NCI-H526 (cell line): Measurements from ENCODE around the gene TTC21B.
A peak's percentile ranks its signal among the peaks of the same experiment; 100 is the strongest.
"Not testable (repeated sequence)": the region's sequence is repeated elsewhere in the genome, so short reads cannot be mapped to it uniquely, and the experiment has no call there.

Experiments used
- DNase-seq, 2 experiments: peaks; one replicate each; lab custom pipeline; 2025; lab: John Stamatoyannopoulos, UW

The TTC21B gene

GRCh38 chr2:165886487-165887146 lies 67.0 kb downstream of the TTC21B start:
- DNase-seq = no peak

GRCh38 chr2:165877565-165878550 lies 75.7 kb downstream of the TTC21B start:
- DNase-seq = no peak

- DNase-seq = no peak
Measured at GRCh38 chr2:165876712-165877111, 76.9 kb downstream of the TTC21B start.

GRCh38 chr2:165876269-165876668 lies 77.3 kb downstream of the TTC21B start:
- DNase-seq = no peak

GRCh38 chr2:165874445-165875039 lies 79.0 kb downstream of the TTC21B start:
- peak; percentile 62 to 78 for DNase-seq

- DNase-seq = no peak
Measured at GRCh38 chr2:165872101-165872791, 81.3 kb downstream of the TTC21B start.

- DNase-seq = no peak
Measured at GRCh38 chr2:165871025-165871424, 82.6 kb downstream of the TTC21B start.

- peak in 1 of 2 experiments; percentile 9 for DNase-seq
Measured at GRCh38 chr2:165870346-165870745, 83.2 kb downstream of the TTC21B start.

- no peak for DNase-seq
Measured at GRCh38 chr2:165868211-165868610, 85.4 kb downstream of the TTC21B start.

GRCh38 chr2:165864296-165864695 lies 89.3 kb downstream of the TTC21B start:
- no peak for DNase-seq

- DNase-seq = no peak
Measured at GRCh38 chr2:165863810-165864261, 89.7 kb downstream of the TTC21B start.

- not testable (repeated sequence) for DNase-seq
Measured at GRCh38 chr2:165861083-165861482, 92.5 kb downstream of the TTC21B start.

- DNase-seq = not testable (repeated sequence)
Measured at GRCh38 chr2:165859723-165860122, 93.9 kb downstream of the TTC21B start.

- no peak for DNase-seq
Measured at GRCh38 chr2:165857876-165858275, 95.7 kb downstream of the TTC21B start.

GRCh38 chr2:165852394-165852793 lies 101.2 kb downstream of the TTC21B start:
- no peak for DNase-seq

GRCh38 chr2:165847001-165847400 lies 106.6 kb downstream of the TTC21B start:
- peak in 1 of 2 experiments; percentile 3 for DNase-seq

GRCh38 chr2:165846056-165846455 lies 107.5 kb downstream of the TTC21B start:
- no peak for DNase-seq

- DNase-seq = no peak
Measured at GRCh38 chr2:165844216-165844615, 109.4 kb downstream of the TTC21B start.

GRCh38 chr2:165843351-165843750 lies 110.2 kb downstream of the TTC21B start:
- no peak for DNase-seq

- DNase-seq = no peak
Measured at GRCh38 chr2:165840333-165840958, 113.1 kb downstream of the TTC21B start.

GRCh38 chr2:165839610-165840009 lies 114.0 kb downstream of the TTC21B start:
- DNase-seq = no peak
